ENCODE data around the gene VSTM2B. TPM values are rescaled to one million over a fixed set of nuclear protein-coding genes. Genes with fewer than 3 reads are reported as not detected.

VSTM2B gene
- total RNA-seq, 1 experiment from 2014 or later = 0.31 TPM

DNA sequence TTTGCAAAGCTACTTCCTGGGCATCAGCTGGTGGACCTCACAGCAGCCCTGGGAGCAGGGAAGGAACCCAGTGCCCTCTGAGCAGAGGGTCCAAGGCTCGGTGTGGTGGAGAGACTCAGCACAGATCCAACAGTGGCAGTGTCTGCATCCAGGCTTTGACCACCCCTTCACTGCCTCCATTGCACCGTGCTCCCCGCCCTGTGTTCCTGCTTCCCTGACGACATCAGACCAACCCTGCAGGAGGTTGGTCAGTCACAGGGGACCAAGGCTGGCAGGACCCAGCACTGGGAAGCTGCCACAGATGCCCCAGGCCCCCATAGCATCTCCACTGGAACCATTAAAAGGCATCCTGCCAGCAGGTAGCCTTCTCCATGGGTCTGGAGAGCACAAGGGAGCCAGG lies 7.8 kb upstream of the VSTM2B start:
- Histone ChIP-seq H2BK5ac (ENCODE audit: insufficient read length, low read length) (no peak overlapping the region), H2BK20ac (ENCODE audit: low read depth, low read length, poor library complexity, severe bottlenecking) (no peak overlapping the region), H3K27me3 (ENCODE audit: insufficient read depth, low read length) (peaks cover 4% of the 10 kb centered on the region; the same call in 1 of the 2 replicates), H3K9me3 (ENCODE audit: control insufficient read depth, low read depth, low read length) (no peaks in the 10 kb centered on the region), H3K9ac (ENCODE audit: extremely low read depth, insufficient read length, low read length) (no peak overlapping the region), H2AK5ac (ENCODE audit: insufficient read length, low read length) (no peak overlapping the region), H3T11ph (ENCODE audit: low read length) (no peak overlapping the region), H3K4me2 (ENCODE audit: insufficient read depth, insufficient read length, low read length) (no peak overlapping the region), H3K23ac (ENCODE audit: insufficient read length, low read depth, low read length) (no peak overlapping the region), H3K18ac (ENCODE audit: insufficient read length, low read depth, low read length) (no peak overlapping the region), H3K4ac (ENCODE audit: low read depth, low read length) (no peak overlapping the region), H4K8ac (replicated peaks; ENCODE audit: insufficient read length, low read depth, low read length) (no peak overlapping the region), H4K20me1 (ENCODE audit: control insufficient read depth, insufficient read depth, insufficient read length) (no peaks in the 10 kb centered on the region), H3K4me1 (ENCODE audit: insufficient read depth, low read length) (no peaks in the 10 kb centered on the region), H2BK15ac (ENCODE audit: low read depth, low read length) (no peak overlapping the region), H2BK120ac (ENCODE audit: low read depth, low read length, poor library complexity, severe bottlenecking) (no peak overlapping the region), H3K79me2 (ENCODE audit: insufficient read depth, low read length) (no peaks in the 10 kb centered on the region), H3K23me2 (ENCODE audit: insufficient read length, low read depth, low read length, poor library complexity, severe bottlenecking) (no peaks in the 10 kb centered on the region), H4K91ac (ENCODE audit: insufficient read length, low read depth, low read length) (no peak overlapping the region), H3K56ac (ENCODE audit: insufficient read length, low read depth, low read length) (no peak overlapping the region), H2AFZ (ENCODE audit: low read length) (no peak overlapping the region), H3K27ac (ENCODE audit: insufficient read length, low read depth, low read length) (no peak overlapping the region), H3K14ac (ENCODE audit: insufficient read depth, low read length) (no peak overlapping the region), H3K79me1 (ENCODE audit: insufficient read depth, low read depth, low read length, poor library complexity, severe bottlenecking) (no peaks in the 10 kb centered on the region), H4K5ac (ENCODE audit: insufficient read length, low read depth, low read length) (no peak overlapping the region), H2BK12ac (ENCODE audit: insufficient read length, low read depth, low read length) (no peak overlapping the region)
- Mint-ChIP-seq H3K36me3 (ENCODE audit: insufficient read depth in 1 of 3, low read depth in 3 of 3) (no peaks in the 10 kb centered on the region), H3K27ac (no peak overlapping the region), H3K9me3 (no peaks in the 10 kb centered on the region), H3K27me3 (ENCODE audit: low read depth) (peaks cover 68% of the 10 kb centered on the region), H3K4me3 (no peak overlapping the region), H3K4me1 (0 out of 4 replicates have a peak, but pooled peaks cover 0 to 2% of the 10 kb centered on the region in 2 experiments)
- WGBS (ENCODE audit: extremely low coverage, insufficient read length, low lambda C conversion rate) = no CpG with 5 or more reads among the region's 4 CpGs
- TF ChIP-seq, protein P1, sequence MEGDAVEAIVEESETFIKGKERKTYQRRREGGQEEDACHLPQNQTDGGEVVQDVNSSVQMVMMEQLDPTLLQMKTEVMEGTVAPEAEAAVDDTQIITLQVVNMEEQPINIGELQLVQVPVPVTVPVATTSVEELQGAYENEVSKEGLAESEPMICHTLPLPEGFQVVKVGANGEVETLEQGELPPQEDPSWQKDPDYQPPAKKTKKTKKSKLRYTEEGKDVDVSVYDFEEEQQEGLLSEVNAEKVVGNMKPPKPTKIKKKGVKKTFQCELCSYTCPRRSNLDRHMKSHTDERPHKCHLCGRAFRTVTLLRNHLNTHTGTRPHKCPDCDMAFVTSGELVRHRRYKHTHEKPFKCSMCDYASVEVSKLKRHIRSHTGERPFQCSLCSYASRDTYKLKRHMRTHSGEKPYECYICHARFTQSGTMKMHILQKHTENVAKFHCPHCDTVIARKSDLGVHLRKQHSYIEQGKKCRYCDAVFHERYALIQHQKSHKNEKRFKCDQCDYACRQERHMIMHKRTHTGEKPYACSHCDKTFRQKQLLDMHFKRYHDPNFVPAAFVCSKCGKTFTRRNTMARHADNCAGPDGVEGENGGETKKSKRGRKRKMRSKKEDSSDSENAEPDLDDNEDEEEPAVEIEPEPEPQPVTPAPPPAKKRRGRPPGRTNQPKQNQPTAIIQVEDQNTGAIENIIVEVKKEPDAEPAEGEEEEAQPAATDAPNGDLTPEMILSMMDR (conservative IDR thresholded peaks at IDR 0.05) = no peak
- no peak for DNase-seq
